MG63 (cell line): Measurements from ENCODE around the gene ILF3. TPM values are rescaled to one million over a fixed set of nuclear protein-coding genes. Genes with fewer than 3 reads are reported as not detected.
A peak's percentile ranks its signal among the peaks of the same experiment; 100 is the strongest.

Experiments used
- DNase-seq: peaks from one replicate; pipeline ENCODE4 v3.0.0-alpha.2; 2020
- H3K27me3 ChIP-seq: fragments of 250-450 bp; sonication (Bioruptor Pico); 2 replicates; pipeline ENCODE4 v1.5.1; 2020; ENCODE audit warnings: mild to moderate bottlenecking, moderate library complexity
- H3K36me3 ChIP-seq: fragments of 250-450 bp; sonication (Bioruptor Pico); 2 replicates; pipeline ENCODE4 v1.5.1; 2020; ENCODE audit warnings: mild to moderate bottlenecking, moderate library complexity
- H3K4me3 ChIP-seq: fragments of 250-450 bp; sonication (Bioruptor Pico); 2 replicates; pipeline ENCODE4 v1.5.1; 2020; ENCODE audit warnings: mild to moderate bottlenecking, moderate library complexity
- H3K9me3 ChIP-seq: fragments of 250-450 bp; sonication (Bioruptor Pico); 2 replicates; pipeline ENCODE4 v1.5.1; 2020; ENCODE audit warnings: mild to moderate bottlenecking, moderate library complexity
- total RNA-seq: library from RNA; depleted of rRNA; stranded (reverse); fragments of >200 nt; shearing (Covaris generic); gene quantifications from 2 replicates; pipeline ENCODE4 v1.2.3, GENCODE V29; 2014; ENCODE audit warnings: low replicate concordance

Gene ILF3
- total RNA-seq, 1 experiment from 2014 or later = 320 TPM

DNA sequence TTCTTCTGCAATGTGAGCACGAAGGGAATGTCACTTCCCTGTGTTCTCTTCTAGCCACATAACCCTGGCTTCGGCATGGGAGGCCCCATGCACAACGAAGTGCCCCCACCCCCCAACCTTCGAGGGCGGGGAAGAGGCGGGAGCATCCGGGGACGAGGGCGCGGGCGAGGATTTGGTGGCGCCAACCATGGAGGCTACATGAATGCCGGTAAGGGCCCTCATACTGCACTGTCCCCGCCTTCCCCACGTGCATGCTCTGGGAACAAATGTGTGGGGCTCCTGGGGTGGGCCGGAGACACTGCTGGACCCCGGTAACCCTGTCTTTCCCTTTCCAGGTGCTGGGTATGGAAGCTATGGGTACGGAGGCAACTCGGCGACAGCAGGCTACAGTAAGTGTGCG is 29.4 kb downstream of the ILF3 start:
- DNase-seq = no peak
- H3K27me3 ChIP-seq = no peaks in the 10 kb centered on the region
- no peaks in the 10 kb centered on the region for H3K9me3 ChIP-seq
- peaks cover 96% of the 10 kb centered on the region for H3K36me3 ChIP-seq
- no peak overlapping the region for H3K4me3 ChIP-seq

- DNase-seq = no peak
- Histone ChIP-seq H3K27me3 (no peaks in the 10 kb centered on the region), H3K4me3 (no peak overlapping the region), H3K9me3 (no peaks in the 10 kb centered on the region), H3K36me3 (peaks cover 96% of the 10 kb centered on the region)
Observed at GRCh38 chr19:10685210-10685609, 31.1 kb downstream of the ILF3 start.

DNA sequence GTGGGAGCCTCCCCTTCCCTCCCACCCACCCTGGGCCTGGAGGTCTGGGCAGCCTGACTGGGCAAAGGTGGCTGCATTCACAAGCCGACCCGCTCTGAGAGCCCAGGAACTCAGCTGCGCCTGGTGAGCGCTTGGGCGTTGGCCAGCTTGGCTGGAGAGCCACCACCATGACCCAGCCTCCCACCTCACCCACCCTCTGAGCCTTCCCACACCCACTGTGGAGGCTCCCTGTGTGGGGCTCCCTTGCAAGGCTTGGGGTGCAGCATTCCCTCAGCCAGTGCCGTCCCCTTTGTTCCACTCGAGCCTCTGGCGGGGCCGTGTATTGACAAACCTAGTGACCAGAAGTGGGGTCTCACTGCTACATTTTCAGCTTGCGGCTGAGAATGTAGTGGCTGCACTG is 32.0 kb downstream of the ILF3 start:
- Histone ChIP-seq H3K4me3 (no peak overlapping the region), H3K27me3 (no peaks in the 10 kb centered on the region), H3K9me3 (no peaks in the 10 kb centered on the region), H3K36me3 (peaks cover 96% of the 10 kb centered on the region)
- DNase-seq = no peak

DNA sequence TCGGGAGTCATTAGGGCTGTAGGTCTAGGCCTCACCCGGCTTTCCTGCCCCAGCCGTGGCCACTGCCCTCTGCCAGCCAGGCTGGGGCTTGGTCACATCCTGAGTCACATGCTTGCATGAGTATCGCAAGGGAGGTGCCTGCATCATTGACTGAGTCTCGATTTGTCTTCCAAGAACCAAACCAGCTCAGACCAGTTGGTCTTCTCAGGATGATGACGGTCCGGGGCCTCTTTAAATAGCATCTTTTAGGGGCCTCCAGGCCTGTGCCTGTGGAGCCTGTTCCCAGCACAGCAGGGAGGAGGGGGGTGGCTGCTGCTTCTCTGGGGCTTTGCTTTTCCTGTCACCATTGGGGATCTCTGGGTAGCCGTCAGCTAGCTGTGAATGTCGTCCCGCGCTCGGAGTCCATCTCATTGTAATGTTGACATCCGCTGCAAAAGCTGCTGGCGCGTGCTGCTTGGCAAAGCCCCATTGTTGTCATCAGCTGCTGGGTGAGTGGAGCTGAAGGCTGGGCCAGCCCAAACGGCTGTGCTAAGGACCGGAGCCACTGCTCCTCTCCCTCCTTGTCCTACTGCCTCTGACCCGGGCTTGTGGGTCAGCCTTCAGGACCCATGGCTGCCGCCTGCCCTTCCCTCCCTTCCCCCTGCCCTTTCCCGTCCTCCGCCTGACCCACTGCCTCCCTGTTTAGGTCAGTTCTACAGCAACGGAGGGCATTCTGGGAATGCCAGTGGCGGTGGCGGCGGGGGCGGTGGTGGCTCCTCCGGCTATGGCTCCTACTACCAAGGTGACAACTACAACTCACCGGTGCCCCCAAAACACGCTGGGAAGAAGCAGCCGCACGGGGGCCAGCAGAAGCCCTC is 32.7 kb downstream of the ILF3 start:
- Histone ChIP-seq H3K9me3 (no peaks in the 10 kb centered on the region), H3K4me3 (no peak overlapping the region), H3K36me3 (peaks cover 96% of the 10 kb centered on the region), H3K27me3 (no peaks in the 10 kb centered on the region)
- no peak for DNase-seq

DNA sequence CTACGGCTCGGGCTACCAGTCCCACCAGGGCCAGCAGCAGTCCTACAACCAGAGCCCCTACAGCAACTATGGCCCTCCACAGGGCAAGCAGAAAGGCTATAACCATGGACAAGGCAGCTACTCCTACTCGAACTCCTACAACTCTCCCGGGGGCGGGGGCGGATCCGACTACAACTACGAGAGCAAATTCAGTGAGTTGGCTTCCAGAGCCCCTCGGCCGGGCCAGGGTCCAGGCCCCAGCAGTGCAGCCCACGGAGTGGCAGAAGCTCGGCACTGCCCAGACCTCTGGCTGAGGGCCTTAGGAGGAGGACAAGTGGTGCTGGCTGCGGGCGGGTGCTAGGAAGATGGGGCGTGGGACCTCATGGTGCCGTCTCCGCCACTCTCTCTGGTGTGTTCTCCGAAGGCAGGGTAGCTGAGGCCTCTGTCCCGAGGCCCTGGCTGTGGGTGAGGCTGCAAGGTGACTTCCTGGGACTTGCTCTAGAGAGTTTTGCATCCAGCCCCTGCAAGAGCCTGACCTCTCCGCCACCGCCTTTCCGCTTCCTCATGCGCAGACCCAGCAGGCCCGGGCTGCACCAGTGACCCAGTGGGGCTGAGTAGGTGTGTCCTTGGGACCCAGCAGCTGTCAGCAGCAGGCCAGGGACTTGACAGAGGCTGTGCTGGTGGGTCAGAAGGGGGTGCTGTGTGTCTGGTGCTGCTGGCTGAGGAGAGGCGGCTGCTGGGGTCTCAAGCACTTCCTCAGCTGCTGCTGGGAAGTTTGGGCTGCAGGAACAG is 33.6 kb downstream of the ILF3 start:
- Histone ChIP-seq H3K27me3 (no peaks in the 10 kb centered on the region), H3K36me3 (peaks cover 96% of the 10 kb centered on the region), H3K4me3 (no peak overlapping the region), H3K9me3 (no peaks in the 10 kb centered on the region)
- DNase-seq = no peak

GRCh38 chr19:10688545-10689280 is 34.6 kb downstream of the ILF3 start:
- no peaks in the 10 kb centered on the region for H3K9me3 ChIP-seq
- no peak overlapping the region for H3K4me3 ChIP-seq
- H3K27me3 ChIP-seq = no peaks in the 10 kb centered on the region
- no peak for DNase-seq
- H3K36me3 ChIP-seq = peaks cover 93% of the 10 kb centered on the region

- Histone ChIP-seq H3K27me3 (no peaks in the 10 kb centered on the region), H3K4me3 (no peak overlapping the region), H3K36me3 (peaks cover 77% of the 10 kb centered on the region), H3K9me3 (no peaks in the 10 kb centered on the region)
- DNase-seq = no peak
Observed at GRCh38 chr19:10690341-10690781, 36.2 kb downstream of the ILF3 start.

GRCh38 chr19:10691178-10691881 is 37.2 kb downstream of the ILF3 start:
- H3K4me3 ChIP-seq = no peak overlapping the region
- H3K9me3 ChIP-seq = no peaks in the 10 kb centered on the region
- H3K36me3 ChIP-seq = peaks cover 69% of the 10 kb centered on the region
- DNase-seq = no peak
- no peaks in the 10 kb centered on the region for H3K27me3 ChIP-seq

- no peak for DNase-seq
- H3K27me3 ChIP-seq = no peaks in the 10 kb centered on the region
- no peak overlapping the region for H3K4me3 ChIP-seq
- no peaks in the 10 kb centered on the region for H3K9me3 ChIP-seq
- H3K36me3 ChIP-seq = peaks cover 64% of the 10 kb centered on the region
Observed at GRCh38 chr19:10691883-10692282, 37.7 kb downstream of the ILF3 start.

DNA sequence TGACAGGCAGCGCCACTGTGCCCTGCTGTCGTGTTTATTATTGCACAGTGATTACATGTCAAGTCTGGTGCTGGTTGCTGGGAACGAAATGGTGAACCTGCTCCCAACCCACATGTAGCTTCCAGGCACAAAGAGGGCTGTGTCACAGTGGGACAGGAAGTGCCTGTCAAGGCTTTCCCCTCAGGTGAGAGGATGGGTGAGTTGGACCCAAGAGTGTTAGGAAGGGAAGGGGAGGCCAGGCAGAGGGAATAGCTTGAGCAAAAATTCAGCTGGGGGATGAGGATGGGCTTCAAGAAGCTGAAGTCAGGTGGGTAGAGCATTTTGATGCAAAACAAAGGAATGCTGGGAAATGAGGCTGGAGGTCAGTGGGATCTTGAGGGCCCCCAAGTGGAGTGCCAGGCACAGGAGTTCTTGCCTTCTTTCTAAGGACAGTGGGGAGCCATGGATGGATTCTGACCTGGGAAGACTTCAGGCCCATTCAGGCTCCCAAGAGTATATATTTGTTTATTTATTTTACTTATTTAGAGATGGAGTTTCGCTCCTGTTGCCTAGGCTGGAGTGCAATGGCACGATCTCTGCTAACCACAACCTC is 38.6 kb downstream of the ILF3 start:
- Histone ChIP-seq H3K27me3 (no peaks in the 10 kb centered on the region), H3K4me3 (no peak overlapping the region), H3K36me3 (peaks cover 57% of the 10 kb centered on the region), H3K9me3 (no peaks in the 10 kb centered on the region)
- no peak for DNase-seq

DNA sequence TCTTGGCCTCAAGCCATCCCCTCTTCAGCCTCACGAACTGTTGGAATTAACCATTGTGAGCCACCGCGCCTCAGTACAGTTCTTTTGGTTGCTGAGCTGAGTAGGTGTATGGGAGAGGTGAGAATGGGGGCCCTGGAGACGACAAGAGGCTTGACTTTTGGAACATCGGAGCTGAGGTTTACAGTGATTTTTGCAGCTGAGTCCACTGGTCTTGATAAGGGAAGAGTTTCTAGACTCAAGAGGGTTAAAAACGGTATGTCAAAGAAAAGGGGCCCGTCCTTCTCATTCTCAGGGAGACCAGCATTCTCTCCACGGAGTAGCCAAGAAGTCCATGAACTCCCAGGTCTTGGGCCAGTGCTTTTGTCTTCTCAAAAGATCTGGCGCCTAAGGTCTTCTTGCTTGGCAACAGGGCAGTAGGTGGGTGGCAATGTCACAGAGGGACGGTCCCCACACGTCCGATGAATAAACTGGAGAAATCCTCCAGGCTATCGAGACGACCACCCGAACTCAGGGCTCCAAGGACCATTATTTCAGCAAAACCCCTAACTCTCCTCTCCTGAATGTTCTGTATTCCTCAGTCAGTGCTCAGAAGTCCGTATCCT is 40.7 kb downstream of the ILF3 start:
- no peak overlapping the region for H3K4me3 ChIP-seq
- no peaks in the 10 kb centered on the region for H3K9me3 ChIP-seq
- peaks cover 36% of the 10 kb centered on the region for H3K36me3 ChIP-seq
- no peak for DNase-seq
- H3K27me3 ChIP-seq = no peaks in the 10 kb centered on the region

- peak; percentile 77 for DNase-seq
- no peak overlapping the region for H3K4me3 ChIP-seq
- peaks cover 27% of the 10 kb centered on the region for H3K36me3 ChIP-seq
- H3K27me3 ChIP-seq = no peaks in the 10 kb centered on the region
- H3K9me3 ChIP-seq = no peaks in the 10 kb centered on the region
Observed at GRCh38 chr19:10695401-10696398, 41.6 kb downstream of the ILF3 start.

- Histone ChIP-seq H3K27me3 (no peaks in the 10 kb centered on the region), H3K4me3 (no peak overlapping the region), H3K36me3 (peaks cover 9% of the 10 kb centered on the region), H3K9me3 (no peaks in the 10 kb centered on the region)
- peak; percentile 51 for DNase-seq
Observed at GRCh38 chr19:10699650-10700335, 45.6 kb downstream of the ILF3 start.

- no peaks in the 10 kb centered on the region for H3K9me3 ChIP-seq
- peaks cover 16% of the 10 kb centered on the region for H3K36me3 ChIP-seq
- no peak for DNase-seq
- H3K27me3 ChIP-seq = no peaks in the 10 kb centered on the region
- H3K4me3 ChIP-seq = peak overlapping the region; percentile 70
Observed at GRCh38 chr19:10701955-10702525, 47.9 kb downstream of the ILF3 start.
